AG04449 (cell line): Measurements from ENCODE around the gene CCDC57.
"Not testable (repeated sequence)": the region's sequence is repeated elsewhere in the genome, so short reads cannot be mapped to it uniquely, and the experiment has no call there.

Experiments
- CTCF ChIA-PET: fragments of 350-600 bp; formaldehyde crosslinking; extraction: SDS; loops from one replicate; lab custom pipeline; 2021; ENCODE audit warnings: antibody characterized with exemption; lab: Yijun Ruan, JAX
- POLR2A ChIA-PET: fragments of 400-600, 350-600 bp; formaldehyde crosslinking; extraction: SDS; loops from one replicate; lab custom pipeline; 2020; ENCODE audit warnings: antibody characterized with exemption, inconsistent platforms; lab: Yijun Ruan, JAX
- DNase-seq: peaks from one replicate; pipeline ENCODE4 v3.0.0-alpha.2; 2010; ENCODE audit warnings: low read depth, low spot score
- H3K4me3 ChIP-seq: 2 replicates; pipeline ENCODE4 v1.5.1; 2011; ENCODE audit warnings: low read depth, mild to moderate bottlenecking, control low read depth, low read length
- TF ChIP-seq, protein P1 (sequence below): IDR thresholded peaks from one replicate; pipeline ENCODE4 v1.5.1; 2011; ENCODE audit warnings: mild to moderate bottlenecking, moderate library complexity, low read length, control low read depth, inconsistent platforms; ENCODE audit not compliant: insufficient read depth; ENCODE audit errors: missing control alignments

Gene CCDC57

GRCh38 chr17:82177761-82178498 is 34.7 kb downstream of the CCDC57 start:
- TF ChIP-seq, protein P1, sequence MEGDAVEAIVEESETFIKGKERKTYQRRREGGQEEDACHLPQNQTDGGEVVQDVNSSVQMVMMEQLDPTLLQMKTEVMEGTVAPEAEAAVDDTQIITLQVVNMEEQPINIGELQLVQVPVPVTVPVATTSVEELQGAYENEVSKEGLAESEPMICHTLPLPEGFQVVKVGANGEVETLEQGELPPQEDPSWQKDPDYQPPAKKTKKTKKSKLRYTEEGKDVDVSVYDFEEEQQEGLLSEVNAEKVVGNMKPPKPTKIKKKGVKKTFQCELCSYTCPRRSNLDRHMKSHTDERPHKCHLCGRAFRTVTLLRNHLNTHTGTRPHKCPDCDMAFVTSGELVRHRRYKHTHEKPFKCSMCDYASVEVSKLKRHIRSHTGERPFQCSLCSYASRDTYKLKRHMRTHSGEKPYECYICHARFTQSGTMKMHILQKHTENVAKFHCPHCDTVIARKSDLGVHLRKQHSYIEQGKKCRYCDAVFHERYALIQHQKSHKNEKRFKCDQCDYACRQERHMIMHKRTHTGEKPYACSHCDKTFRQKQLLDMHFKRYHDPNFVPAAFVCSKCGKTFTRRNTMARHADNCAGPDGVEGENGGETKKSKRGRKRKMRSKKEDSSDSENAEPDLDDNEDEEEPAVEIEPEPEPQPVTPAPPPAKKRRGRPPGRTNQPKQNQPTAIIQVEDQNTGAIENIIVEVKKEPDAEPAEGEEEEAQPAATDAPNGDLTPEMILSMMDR = no peak
- ChIA-PET CTCF (interaction anchor here (1.0 to 2.1 kb wide), 2 partner anchors 23 to 147 kb away, joined by 3 to 6 read pairs; no protein-coding TSS in a partner anchor), POLR2A (no interaction called here)
- no peak overlapping the region for H3K4me3 ChIP-seq
- DNase-seq = no peak

DNA sequence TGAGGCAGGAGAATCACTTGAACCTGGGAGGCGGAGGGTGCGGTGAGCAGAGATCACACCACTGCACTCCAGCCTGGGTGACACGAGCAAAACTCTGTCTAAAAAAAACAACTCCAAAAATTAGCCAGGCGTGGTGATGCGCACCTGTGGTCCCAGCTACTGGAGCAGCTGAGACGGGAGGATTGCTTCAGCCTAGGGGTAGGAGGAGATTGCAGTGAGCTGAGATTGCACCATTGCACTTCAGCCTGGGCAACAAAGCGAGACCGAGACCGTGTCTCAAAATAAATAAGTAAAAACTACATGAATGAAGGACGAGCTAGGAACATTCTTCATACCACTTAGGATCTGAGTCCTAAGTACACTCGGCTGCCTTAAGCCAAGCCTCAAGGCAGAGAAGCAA is 35.4 kb downstream of the CCDC57 start:
- CTCF ChIA-PET = interaction anchor here (2.1 kb wide), 1 partner anchor 22 kb away, joined by 6 read pairs; no protein-coding TSS in a partner anchor

GRCh38 chr17:82175951-82176350 is 36.7 kb downstream of the CCDC57 start:
- ChIA-PET CTCF (no interaction called here), POLR2A (no interaction called here)
- H3K4me3 ChIP-seq = no peak overlapping the region
- DNase-seq = no peak
- TF ChIP-seq, protein P1 = no peak

More for the DNA sequence above, 35.4 kb downstream of the CCDC57 start:
- H3K4me3 ChIP-seq = no peak overlapping the region
- DNase-seq = no peak
- TF ChIP-seq, protein P1 = no peak
- POLR2A ChIA-PET = no interaction called here

DNA sequence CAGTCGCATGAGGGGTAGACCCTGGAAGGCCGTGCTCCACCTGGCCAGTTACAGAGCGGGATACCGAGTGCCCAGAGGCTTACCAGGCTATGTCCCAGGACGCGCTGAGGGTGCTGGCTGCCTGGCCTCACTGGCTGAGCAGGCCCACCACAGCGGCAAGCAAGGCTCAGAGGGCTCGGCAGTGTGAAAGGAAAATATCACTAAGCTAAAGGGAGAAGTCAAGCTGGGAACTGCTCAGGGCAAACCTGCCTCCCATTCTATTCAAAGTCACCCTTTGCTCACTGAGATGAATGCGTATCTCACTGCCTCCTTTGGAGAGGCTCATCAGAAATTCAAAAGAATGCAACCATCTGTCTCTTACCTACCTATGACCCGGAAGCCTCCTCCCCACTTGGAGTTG is 37.4 kb downstream of the CCDC57 start:
- ChIA-PET CTCF (no interaction called here), POLR2A (no interaction called here)
- no peak for DNase-seq
- TF ChIP-seq, protein P1 = no peak
- H3K4me3 ChIP-seq = no peak overlapping the region

GRCh38 chr17:82174042-82174857 is 38.4 kb downstream of the CCDC57 start:
- POLR2A ChIA-PET, DNase-seq, H3K4me3 ChIP-seq: not testable (repeated sequence)
- CTCF ChIA-PET = interaction anchor here (0.8 to 1.1 kb wide), 2 partner anchors 9 to 32 kb away, joined by 3 read pairs; no protein-coding TSS in a partner anchor

DNA sequence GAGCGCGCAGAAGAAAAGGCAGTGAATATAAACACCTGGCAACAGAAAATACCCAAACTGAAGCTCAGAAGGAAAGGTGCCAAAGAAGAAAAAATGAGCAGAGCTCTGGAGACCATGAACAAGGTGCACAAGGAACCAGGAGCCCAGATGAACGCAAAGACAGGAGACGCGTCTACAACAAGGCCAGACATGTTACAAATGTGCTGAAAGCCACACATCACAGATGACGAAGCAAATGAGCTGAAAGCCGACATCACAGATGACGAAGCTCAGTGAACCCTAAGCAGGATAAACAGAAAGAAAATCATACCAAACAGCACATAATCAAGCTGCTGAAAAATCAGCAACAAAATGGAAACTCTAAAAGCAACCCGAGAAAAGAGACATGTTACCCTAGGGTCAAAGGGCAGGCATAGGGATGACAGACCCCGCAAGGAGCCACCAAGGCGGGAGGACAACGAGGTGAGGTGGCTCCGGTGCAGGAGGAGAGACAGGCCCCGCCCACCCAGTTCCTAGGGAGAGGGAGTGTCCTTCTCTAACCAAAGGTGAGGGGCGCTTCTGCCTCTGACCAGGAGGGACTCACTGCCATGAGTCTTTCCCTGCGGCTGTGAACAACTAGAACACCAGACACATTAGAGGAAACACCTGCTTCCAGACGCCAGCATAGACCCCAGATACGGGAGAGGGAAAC is 39.1 kb downstream of the CCDC57 start:
- H3K4me3 ChIP-seq = no peak overlapping the region
- DNase-seq = no peak
- ChIA-PET POLR2A (no interaction called here), CTCF (interaction anchor here (0.8 to 1.6 kb wide), 4 partner anchors 9 to 136 kb away, joined by 3 to 5 read pairs (median 3); partner anchors contain the start of gene DCXR)
- TF ChIP-seq, protein P1 = no peak
